Stimulated activated CD8-positive, alpha-beta memory T cell treated with anti-CD3 and anti-CD28 coated beads, Interleukin-4, amount 100 ng/mL, for 48 hours (primary cell): ENCODE results near the gene BRCA2.

Experiments used
- DNase-seq: peaks from one replicate; pipeline ENCODE4 v3.0.0-alpha.2; 2020

BRCA2 gene

DNA sequence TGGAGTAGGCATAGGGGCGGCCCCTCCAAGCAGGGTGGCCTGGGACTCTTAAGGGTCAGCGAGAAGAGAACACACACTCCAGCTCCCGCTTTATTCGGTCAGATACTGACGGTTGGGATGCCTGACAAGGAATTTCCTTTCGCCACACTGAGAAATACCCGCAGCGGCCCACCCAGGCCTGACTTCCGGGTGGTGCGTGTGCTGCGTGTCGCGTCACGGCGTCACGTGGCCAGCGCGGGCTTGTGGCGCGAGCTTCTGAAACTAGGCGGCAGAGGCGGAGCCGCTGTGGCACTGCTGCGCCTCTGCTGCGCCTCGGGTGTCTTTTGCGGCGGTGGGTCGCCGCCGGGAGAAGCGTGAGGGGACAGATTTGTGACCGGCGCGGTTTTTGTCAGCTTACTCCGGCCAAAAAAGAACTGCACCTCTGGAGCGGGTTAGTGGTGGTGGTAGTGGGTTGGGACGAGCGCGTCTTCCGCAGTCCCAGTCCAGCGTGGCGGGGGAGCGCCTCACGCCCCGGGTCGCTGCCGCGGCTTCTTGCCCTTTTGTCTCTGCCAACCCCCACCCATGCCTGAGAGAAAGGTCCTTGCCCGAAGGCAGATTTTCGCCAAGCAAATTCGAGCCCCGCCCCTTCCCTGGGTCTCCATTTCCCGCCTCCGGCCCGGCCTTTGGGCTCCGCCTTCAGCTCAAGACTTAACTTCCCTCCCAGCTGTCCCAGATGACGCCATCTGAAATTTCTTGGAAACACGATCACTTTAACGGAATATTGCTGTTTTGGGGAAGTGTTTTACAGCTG, at the start of gene BRCA2, which contains the start of gene ZAR1L:
BRCA2 (plus strand) TSS at position 271 of the 790 bp plus-strand sequence. CDS start 953 bp downstream, outside the sequence.
ZAR1L (minus strand) TSS at position 126 of the 790 bp plus-strand sequence. CDS start 3,438 bp downstream, outside the sequence.
- peak; percentile 90 for DNase-seq

GRCh38 chr13:32265726-32266125, 49.6 kb upstream of the BRCA2 start:
- DNase-seq: no peak

DNA sequence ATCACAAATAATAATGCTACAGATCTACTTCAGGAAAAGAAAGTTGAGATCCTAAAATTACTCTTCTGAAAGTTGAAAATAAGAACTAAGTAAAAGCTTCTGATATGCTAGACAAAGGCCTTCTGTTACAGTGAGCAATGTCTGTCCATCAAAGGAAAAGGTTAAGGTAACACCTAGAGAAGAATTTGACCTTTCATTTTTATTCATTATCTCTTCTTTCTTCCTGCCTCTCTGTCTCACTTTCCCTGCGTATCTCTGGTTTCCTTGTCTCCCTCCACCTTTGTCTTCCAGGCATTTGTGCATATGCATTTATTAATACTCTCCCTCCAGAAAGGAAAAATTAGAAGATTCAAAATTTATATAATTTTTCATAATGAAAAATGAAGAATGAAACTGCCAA, 49.2 kb upstream of the BRCA2 start:
- no peak for DNase-seq

DNA sequence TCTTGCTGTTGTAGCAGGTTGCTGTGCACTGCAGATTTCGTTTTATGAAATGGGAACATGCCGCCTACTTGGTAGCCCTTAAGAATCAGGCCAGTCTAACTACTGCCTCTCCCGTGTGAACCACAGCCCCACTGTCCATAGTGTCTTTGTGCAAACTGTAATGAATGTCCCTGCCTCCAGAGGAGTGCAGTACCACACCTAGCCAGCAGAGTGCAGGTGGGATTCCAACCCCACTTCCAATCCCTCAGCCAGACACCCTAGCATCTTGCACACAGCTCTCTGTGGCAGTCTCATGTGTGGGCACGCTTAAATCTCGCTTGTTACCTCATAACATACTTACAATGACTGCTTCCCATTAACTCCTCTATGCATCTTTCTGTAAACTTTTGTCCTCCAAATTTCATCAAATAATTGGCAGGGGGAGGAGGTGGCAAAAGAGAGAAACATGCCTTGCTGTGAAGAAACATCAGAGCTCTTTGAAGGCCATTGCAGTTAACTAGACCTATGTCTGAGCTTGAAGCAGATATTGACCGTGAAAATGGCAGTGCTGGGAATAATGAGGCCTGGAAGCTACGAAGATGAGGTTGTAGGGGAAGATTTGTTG, 47.4 kb upstream of the BRCA2 start:
- DNase-seq: peak; percentile 73

- DNase-seq: no peak
Observed at GRCh38 chr13:32272021-32272683, 43.2 kb upstream of the BRCA2 start.

DNA sequence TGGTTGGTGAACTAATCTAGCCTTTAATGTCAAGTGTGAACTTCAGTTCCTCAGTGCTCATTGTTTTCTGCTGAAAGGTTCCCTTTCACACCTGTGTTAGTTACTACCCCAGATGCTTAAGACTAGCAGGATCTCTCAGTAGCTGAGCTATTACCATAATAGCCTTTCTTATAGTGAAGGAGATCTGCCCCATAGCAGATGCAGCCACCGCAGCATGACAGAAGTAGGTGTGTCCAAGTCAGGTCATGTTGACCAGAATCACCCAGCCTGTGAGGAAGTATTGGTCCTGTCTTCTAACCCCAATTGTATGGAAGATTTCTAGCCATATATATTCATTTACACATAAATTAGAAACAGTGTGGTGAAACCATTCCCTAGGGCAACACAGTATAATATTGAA, 37.5 kb upstream of the BRCA2 start:
- no peak for DNase-seq

DNA sequence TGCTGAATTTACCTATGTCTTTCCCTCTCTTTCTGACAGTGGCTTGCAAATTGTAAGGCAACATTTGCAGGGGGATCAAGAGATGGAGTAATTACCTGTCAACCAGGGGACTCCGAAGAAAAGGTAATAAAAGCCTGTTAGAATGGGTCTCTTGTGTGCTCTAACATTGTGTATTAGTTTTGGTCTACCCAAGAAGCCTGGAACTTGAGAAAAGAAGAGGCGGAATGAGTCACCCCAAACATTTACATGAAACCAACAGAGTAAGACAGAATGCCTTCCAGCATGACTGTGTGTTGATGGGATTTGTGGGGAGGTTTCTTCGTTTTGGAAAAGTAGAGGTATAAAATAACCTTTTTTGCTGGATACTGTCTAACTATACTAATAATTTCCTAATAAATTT, 36.9 kb upstream of the BRCA2 start:
- no peak for DNase-seq

- no peak for DNase-seq
Observed at GRCh38 chr13:32281096-32281495, 34.2 kb upstream of the BRCA2 start.

DNA sequence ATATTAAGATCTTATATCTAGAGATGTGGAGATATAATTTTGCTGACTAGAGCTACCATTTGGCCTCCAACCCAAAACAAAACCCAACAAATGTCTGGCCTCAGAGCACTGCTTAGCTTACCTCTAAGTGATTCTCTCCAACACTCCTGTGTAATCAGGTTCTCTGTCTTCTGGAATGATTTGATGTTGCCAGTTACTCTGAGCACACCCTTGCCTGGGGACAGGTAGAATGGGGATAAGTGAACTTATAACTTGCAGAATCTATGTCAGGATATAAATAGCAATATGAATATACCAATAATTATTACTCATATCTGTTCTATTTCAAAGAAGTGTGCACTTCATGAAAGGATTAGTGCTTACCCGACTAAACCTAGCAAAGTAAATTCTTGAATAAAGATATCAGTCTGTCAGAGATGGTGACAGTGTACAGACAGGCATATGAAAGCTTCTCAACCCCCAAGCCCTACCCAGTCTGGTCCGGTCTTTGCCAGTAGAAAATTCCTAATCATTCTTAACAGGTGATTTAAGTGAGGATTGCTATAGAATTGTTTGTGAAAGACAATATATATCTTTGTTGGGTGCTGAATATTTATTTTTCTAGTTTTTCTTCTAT, 33.1 kb upstream of the BRCA2 start:
- no peak for DNase-seq

- DNase-seq: no peak
Observed at GRCh38 chr13:32284927-32285632, 30.2 kb upstream of the BRCA2 start.

DNA sequence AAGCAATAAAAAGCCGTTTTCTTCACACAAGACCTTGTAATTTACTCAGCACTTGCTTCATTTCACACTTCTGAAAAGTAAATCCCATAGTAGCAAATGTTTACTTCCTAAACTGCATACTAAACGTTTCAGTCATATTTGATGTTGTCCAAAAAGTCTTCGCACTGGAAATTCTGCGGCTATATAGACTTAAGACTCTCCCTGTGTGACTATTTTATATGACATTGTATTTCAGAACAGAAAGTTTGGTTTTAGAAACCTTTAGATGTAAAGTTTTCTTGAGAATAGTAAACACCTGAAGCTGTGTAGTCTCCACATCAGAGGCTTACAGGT, 29.7 kb upstream of the BRCA2 start:
- no peak for DNase-seq

GRCh38 chr13:32297206-32297605, 18.1 kb upstream of the BRCA2 start:
- DNase-seq: no peak

DNA sequence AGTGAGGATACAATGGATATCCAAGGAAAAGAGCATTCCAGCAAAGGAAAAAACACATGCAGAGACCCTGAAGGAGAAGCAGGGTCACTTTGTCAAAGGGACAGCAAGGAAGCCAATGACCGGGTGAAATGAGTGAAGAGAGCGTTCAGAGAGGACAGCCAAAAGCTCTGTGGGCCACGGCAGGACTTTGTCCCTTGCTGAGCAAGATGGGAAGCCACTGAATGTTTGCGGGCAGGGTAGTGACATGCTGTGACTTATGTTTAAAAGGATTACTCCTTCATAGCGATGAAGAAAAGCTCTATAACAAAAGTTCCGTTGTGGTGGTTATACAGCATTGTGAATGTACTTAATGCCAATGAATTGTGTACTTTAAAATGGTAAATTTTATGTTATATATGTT, 16.6 kb upstream of the BRCA2 start:
- DNase-seq: no peak

DNA sequence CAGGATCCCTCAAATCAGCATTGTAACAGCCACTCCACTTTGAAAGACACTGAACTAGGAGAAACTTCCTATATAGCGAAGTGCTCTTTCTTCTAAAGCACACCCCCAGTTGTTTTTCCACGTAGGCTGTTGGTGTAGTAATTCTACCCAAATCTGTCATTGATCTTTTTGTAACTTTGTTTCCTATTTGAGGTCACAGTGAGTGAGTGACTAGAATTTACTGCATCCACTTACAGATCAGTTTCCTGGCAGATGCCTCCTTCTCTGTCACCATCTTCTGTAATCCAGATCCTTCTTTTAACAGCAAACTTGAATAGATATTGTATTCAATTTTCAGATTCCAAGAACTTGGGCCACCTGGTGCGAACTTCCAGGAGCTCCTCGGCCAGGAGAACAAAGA, 15.4 kb upstream of the BRCA2 start:
- DNase-seq: no peak

DNA sequence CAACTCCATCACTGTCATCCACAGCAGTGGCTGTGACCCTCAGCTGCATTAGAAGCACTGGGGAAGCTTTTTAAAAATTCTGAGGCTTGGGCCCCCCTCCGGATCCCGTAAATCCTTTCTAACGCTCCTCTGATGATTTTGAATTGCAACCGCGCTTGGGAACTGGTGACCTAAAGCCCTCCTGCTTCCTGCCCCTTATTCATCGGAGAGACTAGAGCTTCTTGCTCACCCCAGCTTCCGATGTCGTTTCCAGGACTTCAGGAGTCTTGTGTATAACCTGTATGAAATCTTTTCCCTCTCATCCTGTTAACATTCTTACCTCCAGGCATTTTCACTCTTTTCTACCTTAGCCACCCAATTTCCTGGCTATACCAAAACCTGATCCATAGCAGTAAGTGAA, 14.9 kb upstream of the BRCA2 start:
- DNase-seq: no peak

DNA sequence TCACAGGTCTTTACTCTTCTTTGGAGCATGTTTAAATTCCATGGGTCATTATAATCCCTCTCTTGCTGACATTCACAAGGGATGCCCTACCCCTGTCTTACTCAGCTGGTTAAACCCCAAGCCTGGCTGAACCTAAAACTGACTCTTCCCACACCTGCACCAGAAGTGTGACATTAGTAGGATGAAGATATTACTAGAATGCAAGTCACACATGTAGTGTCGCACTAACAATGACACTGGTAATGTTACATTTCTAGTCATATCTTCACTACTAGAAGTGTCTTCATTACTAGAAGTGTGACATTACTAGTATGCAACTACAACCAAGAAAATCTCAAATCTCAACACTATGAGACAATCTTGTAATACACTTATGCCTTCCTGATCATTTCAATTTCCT, 14.4 kb upstream of the BRCA2 start:
- DNase-seq: no peak

- DNase-seq: no peak
Observed at GRCh38 chr13:32302461-32302860, 12.8 kb upstream of the BRCA2 start.

GRCh38 chr13:32305646-32306045, 9.7 kb upstream of the BRCA2 start:
- DNase-seq: no peak

GRCh38 chr13:32309312-32310133, 5.8 kb upstream of the BRCA2 start:
- no peak for DNase-seq

DNA sequence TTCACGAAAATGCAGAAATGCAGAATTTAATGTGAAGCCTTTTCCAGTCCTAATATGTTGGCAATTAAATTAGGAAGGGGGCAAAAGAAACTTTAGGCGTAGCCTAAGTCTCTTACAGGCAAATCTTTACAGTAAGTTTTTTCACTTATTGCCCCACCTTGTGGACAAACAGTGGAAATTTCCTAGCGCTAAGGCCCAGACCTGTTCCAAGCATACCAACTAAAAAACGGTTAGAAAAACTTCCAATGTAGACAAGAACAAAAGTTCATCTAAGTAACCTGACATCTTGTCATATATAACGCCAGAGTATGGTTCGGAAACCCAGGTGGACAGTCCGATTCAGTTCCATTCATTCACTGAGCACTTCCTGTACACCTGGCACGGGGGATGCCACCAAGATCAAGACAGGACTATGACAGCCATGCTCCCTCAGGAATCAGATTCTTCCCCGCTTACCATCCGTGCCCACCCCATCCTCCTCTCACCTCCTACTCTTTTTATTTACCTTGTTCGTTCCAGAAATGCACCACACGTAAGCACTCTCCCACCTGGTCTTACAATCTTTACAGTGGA, 5.1 kb upstream of the BRCA2 start:
- no peak for DNase-seq

DNA sequence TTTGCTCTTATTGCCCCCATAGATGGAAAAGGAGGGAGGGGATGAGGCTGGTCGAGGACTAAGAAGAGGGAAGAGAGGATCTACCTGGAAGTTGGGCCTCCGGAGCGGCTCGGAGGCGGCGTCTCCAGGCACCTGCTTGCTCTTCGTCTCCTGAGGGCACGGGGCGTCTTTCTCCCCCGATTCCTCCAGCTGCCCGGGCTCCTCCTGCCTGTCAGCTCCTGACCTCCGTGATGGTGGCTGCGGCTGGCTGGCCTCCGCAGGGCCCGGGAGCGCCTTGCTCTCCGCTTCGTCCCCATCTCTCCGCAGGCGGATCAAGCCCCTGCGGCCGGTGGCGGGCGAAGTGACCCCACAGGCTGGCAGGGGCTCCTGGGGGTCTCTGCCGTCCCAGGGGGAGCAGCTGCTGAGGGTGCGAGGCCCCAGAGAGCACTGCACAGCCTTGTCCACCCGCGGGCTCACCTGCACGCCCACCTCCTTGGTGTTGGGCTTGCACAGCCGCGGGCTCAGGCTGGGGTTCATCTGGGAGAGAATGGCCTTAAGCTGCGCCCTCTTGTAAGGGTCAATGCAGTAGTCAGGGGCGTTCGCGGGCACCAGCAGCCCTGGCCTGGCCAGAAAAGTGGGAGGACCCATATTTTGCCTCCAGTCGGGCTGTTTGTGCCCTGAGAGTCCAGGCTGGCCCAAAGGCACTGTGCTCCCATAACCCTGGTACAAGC, 4.0 kb upstream of the BRCA2 start:
- no peak for DNase-seq
